ENCODE data around the gene PSMA3.
"Not testable (repeated sequence)": the region's sequence is repeated elsewhere in the genome, so short reads cannot be mapped to it uniquely, and the experiment has no call there.

Gene PSMA3

GRCh38 chr14:58243790-58244555, 670 bp upstream of the PSMA3 start:
- TF ChIP-seq, protein P1, sequence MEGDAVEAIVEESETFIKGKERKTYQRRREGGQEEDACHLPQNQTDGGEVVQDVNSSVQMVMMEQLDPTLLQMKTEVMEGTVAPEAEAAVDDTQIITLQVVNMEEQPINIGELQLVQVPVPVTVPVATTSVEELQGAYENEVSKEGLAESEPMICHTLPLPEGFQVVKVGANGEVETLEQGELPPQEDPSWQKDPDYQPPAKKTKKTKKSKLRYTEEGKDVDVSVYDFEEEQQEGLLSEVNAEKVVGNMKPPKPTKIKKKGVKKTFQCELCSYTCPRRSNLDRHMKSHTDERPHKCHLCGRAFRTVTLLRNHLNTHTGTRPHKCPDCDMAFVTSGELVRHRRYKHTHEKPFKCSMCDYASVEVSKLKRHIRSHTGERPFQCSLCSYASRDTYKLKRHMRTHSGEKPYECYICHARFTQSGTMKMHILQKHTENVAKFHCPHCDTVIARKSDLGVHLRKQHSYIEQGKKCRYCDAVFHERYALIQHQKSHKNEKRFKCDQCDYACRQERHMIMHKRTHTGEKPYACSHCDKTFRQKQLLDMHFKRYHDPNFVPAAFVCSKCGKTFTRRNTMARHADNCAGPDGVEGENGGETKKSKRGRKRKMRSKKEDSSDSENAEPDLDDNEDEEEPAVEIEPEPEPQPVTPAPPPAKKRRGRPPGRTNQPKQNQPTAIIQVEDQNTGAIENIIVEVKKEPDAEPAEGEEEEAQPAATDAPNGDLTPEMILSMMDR (IDR thresholded peaks at IDR 0.05; ENCODE audit: insufficient read depth, low read depth, low read length, missing control alignments): no peak
- DNase-seq (ENCODE audit: low read depth): peak; percentile 53

GRCh38 chr14:58245562-58245961, 919 bp downstream of the PSMA3 start:
- TF ChIP-seq, protein P1 (IDR thresholded peaks at IDR 0.05; ENCODE audit: insufficient read depth, low read depth, low read length, missing control alignments): no peak
- no peak for DNase-seq (ENCODE audit: low read depth)

More at GRCh38 chr14:58243790-58244555, 670 bp upstream of the PSMA3 start:
- peak overlapping the region; percentile 96 for H3K4me3 ChIP-seq (ENCODE audit: low read length)

GRCh38 chr14:58249611-58250010, 5.0 kb downstream of the PSMA3 start:
- TF ChIP-seq, protein P1 (IDR thresholded peaks at IDR 0.05; ENCODE audit: insufficient read depth, low read depth, low read length, missing control alignments): no peak
- no peak for DNase-seq (ENCODE audit: low read depth)
- H3K4me3 ChIP-seq (ENCODE audit: low read length): no peak overlapping the region

More at GRCh38 chr14:58245562-58245961, 919 bp downstream of the PSMA3 start:
- H3K4me3 ChIP-seq (ENCODE audit: low read length): peak overlapping the region; percentile 96

- no peak overlapping the region for H3K4me3 ChIP-seq (ENCODE audit: low read length)
- TF ChIP-seq, protein P1 (IDR thresholded peaks at IDR 0.05; ENCODE audit: insufficient read depth, low read depth, low read length, missing control alignments): no peak
Observed at GRCh38 chr14:58258156-58258555, 13.5 kb downstream of the PSMA3 start.

DNA sequence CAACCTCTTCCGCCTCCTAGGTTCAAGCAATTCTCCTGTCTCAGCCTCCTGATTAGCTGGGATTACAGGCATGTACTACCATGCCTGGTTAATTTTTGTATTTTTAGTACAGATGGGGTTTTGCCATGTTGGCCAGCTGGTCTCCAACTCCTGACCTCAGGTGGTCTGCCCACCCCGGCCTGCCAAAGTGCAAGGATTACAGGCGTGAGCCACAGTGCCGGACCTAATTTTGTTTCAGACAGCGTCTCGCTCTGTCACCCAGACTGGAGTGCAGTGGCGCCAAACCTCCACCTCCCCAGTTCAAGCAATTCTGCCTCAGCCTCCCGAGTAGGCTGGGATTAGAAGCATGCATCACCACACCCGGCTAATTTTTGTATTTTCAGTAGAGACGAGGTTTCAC, 17.4 kb downstream of the PSMA3 start:
- H3K4me3 ChIP-seq (ENCODE audit: low read length): not testable (repeated sequence)

More at GRCh38 chr14:58258156-58258555, 13.5 kb downstream of the PSMA3 start:
- DNase-seq (ENCODE audit: low read depth): no peak

DNA sequence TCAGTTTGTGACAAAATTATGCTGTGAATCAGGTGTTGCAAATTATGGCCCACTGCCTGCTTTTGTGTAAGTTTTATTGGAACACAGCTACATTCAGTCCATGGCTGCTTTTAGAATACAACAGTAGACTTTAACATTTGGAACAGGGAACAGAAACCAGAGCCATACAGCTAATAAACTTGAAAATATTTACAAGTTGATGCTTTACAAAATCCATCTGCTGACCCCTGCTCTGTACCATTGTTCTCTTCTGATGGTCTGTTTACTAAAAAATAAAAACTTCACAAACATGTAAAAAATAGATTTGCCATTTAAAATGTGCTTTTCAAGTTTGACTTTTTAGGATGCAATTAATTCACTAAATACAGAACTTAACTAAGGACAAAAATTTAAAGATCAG, 20.8 kb downstream of the PSMA3 start:
- no peak overlapping the region for H3K4me3 ChIP-seq (ENCODE audit: low read length)
- TF ChIP-seq, protein P1 (IDR thresholded peaks at IDR 0.05; ENCODE audit: insufficient read depth, low read depth, low read length, missing control alignments): no peak
- no peak for DNase-seq (ENCODE audit: low read depth)

More for the DNA sequence above, 17.4 kb downstream of the PSMA3 start:
- DNase-seq (ENCODE audit: low read depth): not testable (repeated sequence)

- peak; percentile 41 for DNase-seq (ENCODE audit: low read depth)
- TF ChIP-seq, protein P1 (IDR thresholded peaks at IDR 0.05; ENCODE audit: insufficient read depth, low read depth, low read length, missing control alignments): no peak
- H3K4me3 ChIP-seq (ENCODE audit: low read length): no peak overlapping the region
Observed at GRCh38 chr14:58270628-58271027, 26.0 kb downstream of the PSMA3 start.

All from epithelial cell of esophagus (primary cell).